Naive B cell (primary cell): ENCODE measurements around the gene YPEL2. TPM values are rescaled to one million over a fixed set of nuclear protein-coding genes. Genes with fewer than 3 reads are reported as not detected.

ENCODE experiments used
- ATAC-seq, 2 donors: fragments of 150-1000 bp; cut with Tn5 transposase; 2 replicates each; pipeline ENCODE4 v1.10.0; 2021; ENCODE audit warnings: low read depth in 2 of 2, mild to moderate bottlenecking in 2 of 2, moderate library complexity in 2 of 2
- DNase-seq: peaks from one replicate; pipeline ENCODE4 v3.0.0; 2022
- H3K27ac Mint-ChIP-seq, 6 donors: one replicate each; pipeline ENCODE4 v1.8.0; 2020 to 2022; ENCODE audit warnings: mild to moderate bottlenecking in 6 of 6, mixed read lengths in 6 of 6, moderate library complexity in 5 of 6, inconsistent platforms in 2 of 6
- H3K27me3 Mint-ChIP-seq, 3 donors: one replicate each; pipeline ENCODE4 v1.8.0; 2021 to 2022; ENCODE audit warnings: mixed read lengths in 3 of 3, mild to moderate bottlenecking in 1 of 3
- H3K36me3 Mint-ChIP-seq, 2 donors: one replicate each; pipeline ENCODE4 v1.8.0; 2020 to 2022; ENCODE audit warnings: mixed read lengths in 2 of 2, inconsistent platforms in 1 of 2, mild to moderate bottlenecking in 1 of 2
- H3K4me1 Mint-ChIP-seq, 3 donors: one replicate each; pipeline ENCODE4 v1.8.0; 2020 to 2022; ENCODE audit warnings: mixed read lengths in 3 of 3, inconsistent platforms in 1 of 3, mild to moderate bottlenecking in 1 of 3, moderate library complexity in 1 of 3
- H3K4me3 Mint-ChIP-seq, 8 donors: one replicate each; pipeline ENCODE4 v1.8.0; 2020 to 2022; ENCODE audit warnings: mild to moderate bottlenecking in 8 of 8, mixed read lengths in 8 of 8, moderate library complexity in 8 of 8, inconsistent platforms in 2 of 8
- H3K9me3 Mint-ChIP-seq, 7 donors: one replicate each; pipeline ENCODE4 v1.8.0; 2020 to 2022; ENCODE audit warnings: mixed read lengths in 7 of 7, mild to moderate bottlenecking in 5 of 7, inconsistent platforms in 2 of 7, moderate library complexity in 1 of 7
- polyA plus RNA-seq, 6 donors: library from polyadenylated mRNA; unstranded; fragments of 300-500 nt; fragmentation: Illumina TruSeq; gene quantifications; one replicate each; pipeline ENCODE4 v1.2.3, GENCODE V29; 2021; ENCODE audit warnings: low read depth in 6 of 6

YPEL2 gene
- polyA plus RNA-seq, 6 donors from 2014 or later, result 18.8 to 42.5 (median 32.3) TPM

DNA sequence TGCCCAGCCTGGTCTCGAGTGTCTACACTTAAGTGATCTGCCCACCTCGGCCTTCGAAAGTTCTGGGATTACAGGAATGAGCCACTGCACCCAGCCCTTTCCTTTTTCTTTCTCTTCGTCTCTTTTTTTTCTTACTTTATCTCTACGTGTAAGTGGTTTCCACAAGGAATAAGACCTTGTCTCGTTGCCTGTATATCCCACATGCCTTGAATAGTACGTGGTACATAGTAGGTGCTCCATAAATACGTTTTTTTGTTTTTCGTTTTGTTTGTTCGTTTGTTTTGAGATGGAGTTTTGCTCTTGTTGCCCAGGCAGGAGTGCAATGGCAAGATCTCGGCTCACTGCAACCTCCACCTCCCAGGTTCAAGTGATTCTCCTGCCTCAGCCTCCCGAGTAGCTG, 86.0 kb downstream of the YPEL2 start:
- Mint-ChIP-seq H3K36me3 (no peaks in the 10 kb centered on the region), H3K27me3 (no peaks in the 10 kb centered on the region), H3K4me1 (peaks cover 11 to 14% (median 13%) of the 10 kb centered on the region in 3 donors), H3K4me3 (no peak overlapping the region), H3K9me3 (no peaks in the 10 kb centered on the region), H3K27ac (no peak overlapping the region)
- ATAC-seq (no peak), DNase-seq (no peak)

GRCh38 chr17:59418732-59419166, 87.3 kb downstream of the YPEL2 start:
- DNase-seq (no peak), ATAC-seq (no peak)
- no peaks in the 10 kb centered on the region for H3K27me3 Mint-ChIP-seq
- H3K4me3 Mint-ChIP-seq, result no peak overlapping the region
- H3K4me1 Mint-ChIP-seq, result peaks cover under 1 to 5% (median 4%) of the 10 kb centered on the region in 3 donors
- H3K27ac Mint-ChIP-seq, result peak overlapping the region in 1 of 6 donors; percentile 47
- no peaks in the 10 kb centered on the region for H3K9me3 Mint-ChIP-seq
- no peaks in the 10 kb centered on the region for H3K36me3 Mint-ChIP-seq

GRCh38 chr17:59420901-59421300, 89.4 kb downstream of the YPEL2 start:
- H3K9me3 Mint-ChIP-seq, result no peaks in the 10 kb centered on the region

DNA sequence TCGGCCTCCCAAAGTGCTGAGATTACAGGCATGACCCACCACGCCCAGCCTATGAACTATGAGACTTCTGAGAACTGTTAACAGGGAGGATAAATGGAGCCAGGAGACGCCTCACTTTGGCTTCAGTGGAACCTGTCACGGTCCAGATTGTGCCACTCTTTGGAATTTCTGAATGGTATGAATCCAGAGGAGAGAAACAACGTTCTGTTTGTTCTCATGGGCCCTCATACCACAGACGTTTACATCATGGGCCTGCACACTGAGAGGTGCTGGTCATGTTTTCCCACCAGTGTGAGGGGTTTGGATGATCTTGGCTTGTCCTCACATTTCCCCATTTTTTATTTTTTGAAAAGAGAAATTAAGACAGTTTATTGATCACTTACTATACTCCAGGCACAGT, 90.3 kb downstream of the YPEL2 start:
- no peak overlapping the region for H3K4me3 Mint-ChIP-seq
- H3K27ac Mint-ChIP-seq, result no peak overlapping the region
- H3K4me1 Mint-ChIP-seq, result no peaks in the 10 kb centered on the region
- no peaks in the 10 kb centered on the region for H3K36me3 Mint-ChIP-seq
- no peaks in the 10 kb centered on the region for H3K27me3 Mint-ChIP-seq
- ATAC-seq (no peak), DNase-seq (no peak)
- H3K9me3 Mint-ChIP-seq, result no peaks in the 10 kb centered on the region

More at GRCh38 chr17:59420901-59421300, 89.4 kb downstream of the YPEL2 start:
- Mint-ChIP-seq H3K4me1 (peaks cover 0 to 4% (median 0%) of the 10 kb centered on the region in 3 donors), H3K27me3 (no peaks in the 10 kb centered on the region), H3K36me3 (no peaks in the 10 kb centered on the region), H3K27ac (no peak overlapping the region), H3K4me3 (no peak overlapping the region)
- ATAC-seq (no peak), DNase-seq (no peak)

GRCh38 chr17:59423137-59423724, 91.8 kb downstream of the YPEL2 start:
- no peaks in the 10 kb centered on the region for H3K27me3 Mint-ChIP-seq
- peak overlapping the region in 1 of 6 donors; percentile 11 for H3K27ac Mint-ChIP-seq
- H3K36me3 Mint-ChIP-seq, result no peaks in the 10 kb centered on the region
- DNase-seq, result no peak
- H3K4me3 Mint-ChIP-seq, result no peak overlapping the region
- no peaks in the 10 kb centered on the region for H3K9me3 Mint-ChIP-seq
- H3K4me1 Mint-ChIP-seq, result no peaks in the 10 kb centered on the region
- no peak for ATAC-seq

DNA sequence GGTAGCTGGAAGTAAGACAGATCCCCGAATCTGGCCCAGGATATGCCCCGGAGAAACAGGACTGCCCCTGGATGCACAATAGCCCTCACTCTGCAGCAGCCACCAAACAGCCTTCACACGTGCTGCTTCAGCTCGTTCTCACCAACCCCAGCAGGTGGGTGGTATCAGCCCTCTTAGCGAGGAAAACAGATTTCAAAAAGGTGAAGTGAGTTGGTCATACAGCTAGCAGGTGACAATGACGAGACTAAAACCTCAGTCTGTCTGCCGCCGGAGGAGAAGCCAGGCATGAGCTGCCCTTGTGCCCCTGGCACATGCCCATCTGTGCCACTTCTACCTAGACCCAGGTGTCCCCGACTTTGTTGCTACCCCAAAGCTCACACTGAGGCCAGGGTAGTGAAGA, 92.4 kb downstream of the YPEL2 start:
- Mint-ChIP-seq H3K4me3 (no peak overlapping the region), H3K4me1 (no peaks in the 10 kb centered on the region), H3K36me3 (no peaks in the 10 kb centered on the region), H3K27me3 (no peaks in the 10 kb centered on the region), H3K27ac (peak overlapping the region in 1 of 6 donors; percentile 11), H3K9me3 (no peaks in the 10 kb centered on the region)
- ATAC-seq (no peak), DNase-seq (no peak)

DNA sequence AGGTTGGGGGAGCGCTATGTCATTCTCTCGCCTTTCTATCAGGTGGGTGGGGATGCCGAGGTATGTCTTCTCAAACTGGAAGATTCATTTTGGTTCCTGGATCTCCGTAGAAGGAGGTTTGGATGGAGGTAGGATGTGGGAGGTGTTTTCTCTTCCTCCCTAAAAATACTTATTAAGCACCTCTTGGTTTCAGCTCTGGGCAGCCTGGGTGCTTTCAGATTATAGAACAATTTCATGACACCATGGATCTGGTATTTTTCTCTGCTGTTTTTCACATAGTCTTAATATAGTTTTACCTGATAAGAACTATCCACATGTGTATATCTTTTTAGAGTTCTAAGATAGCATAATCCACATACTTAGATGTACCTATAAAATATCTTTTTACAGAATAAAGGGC, 92.9 kb downstream of the YPEL2 start:
- peak overlapping the region in 2 of 6 donors; percentile 4 to 13 for H3K27ac Mint-ChIP-seq
- ATAC-seq, result no peak
- no peak overlapping the region for H3K4me3 Mint-ChIP-seq

GRCh38 chr17:59425085-59425931, 93.9 kb downstream of the YPEL2 start:
- Mint-ChIP-seq H3K27me3 (no peaks in the 10 kb centered on the region), H3K4me1 (no peaks in the 10 kb centered on the region), H3K27ac (peak overlapping the region in 3 of 6 donors; percentile 50 to 69 (median 59)), H3K9me3 (no peaks in the 10 kb centered on the region), H3K36me3 (no peaks in the 10 kb centered on the region), H3K4me3 (no peak overlapping the region)
- DNase-seq (no peak), ATAC-seq (no peak)

More for the DNA sequence above, 92.9 kb downstream of the YPEL2 start:
- Mint-ChIP-seq H3K36me3 (no peaks in the 10 kb centered on the region), H3K27me3 (no peaks in the 10 kb centered on the region), H3K4me1 (no peaks in the 10 kb centered on the region), H3K9me3 (no peaks in the 10 kb centered on the region)
- DNase-seq, result no peak

- Mint-ChIP-seq H3K4me3 (no peak overlapping the region), H3K27ac (peak overlapping the region in 1 of 6 donors; percentile 69)
Observed at GRCh38 chr17:59426031-59426430, 94.6 kb downstream of the YPEL2 start.

GRCh38 chr17:59427425-59427921, 96.0 kb downstream of the YPEL2 start:
- no peak for ATAC-seq
- Mint-ChIP-seq H3K27me3 (no peaks in the 10 kb centered on the region), H3K27ac (no peak overlapping the region), H3K4me1 (no peaks in the 10 kb centered on the region), H3K9me3 (peaks cover under 1 to 6% (median 3%) of the 10 kb centered on the region in 7 donors), H3K4me3 (no peak overlapping the region), H3K36me3 (peaks cover under 1 to 10% of the 10 kb centered on the region in 2 donors)
- DNase-seq, result no peak

More at GRCh38 chr17:59426031-59426430, 94.6 kb downstream of the YPEL2 start:
- DNase-seq (no peak), ATAC-seq (no peak)
- H3K9me3 Mint-ChIP-seq, result no peaks in the 10 kb centered on the region
- no peaks in the 10 kb centered on the region for H3K36me3 Mint-ChIP-seq
- H3K4me1 Mint-ChIP-seq, result no peaks in the 10 kb centered on the region
- H3K27me3 Mint-ChIP-seq, result no peaks in the 10 kb centered on the region

DNA sequence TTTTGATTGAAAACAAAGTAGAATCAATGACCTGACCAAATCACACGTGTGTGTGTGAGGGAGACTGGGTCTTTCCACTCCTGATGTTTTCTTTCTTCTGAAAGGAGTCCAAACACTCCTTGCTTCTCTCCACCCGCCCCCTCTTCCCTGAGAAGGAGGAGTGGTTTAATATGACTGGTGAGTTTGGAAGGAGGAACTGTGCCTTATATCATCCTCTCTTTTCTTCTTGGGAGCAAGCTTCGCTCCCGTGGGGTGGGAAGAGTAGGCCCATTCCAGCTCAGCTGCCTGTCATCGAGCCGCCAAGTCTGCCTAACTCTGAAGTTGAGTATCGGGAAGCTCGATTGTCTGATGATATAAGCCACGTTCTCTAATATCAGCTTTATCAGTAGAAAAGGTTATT, 96.5 kb downstream of the YPEL2 start:
- Mint-ChIP-seq H3K36me3 (peaks cover 4 to 15% of the 10 kb centered on the region in 2 donors), H3K4me1 (no peaks in the 10 kb centered on the region), H3K27me3 (no peaks in the 10 kb centered on the region), H3K9me3 (peaks cover 3 to 10% (median 7%) of the 10 kb centered on the region in 7 donors), H3K27ac (no peak overlapping the region), H3K4me3 (no peak overlapping the region)
- ATAC-seq (no peak), DNase-seq (no peak)

GRCh38 chr17:59428916-59429485, 97.5 kb downstream of the YPEL2 start:
- no peaks in the 10 kb centered on the region for H3K4me1 Mint-ChIP-seq
- H3K27ac Mint-ChIP-seq, result peak overlapping the region in 1 of 6 donors; percentile 54
- peaks cover 3 to 10% (median 7%) of the 10 kb centered on the region in 7 donors for H3K9me3 Mint-ChIP-seq
- H3K36me3 Mint-ChIP-seq, result peaks cover 4 to 16% of the 10 kb centered on the region in 2 donors
- no peaks in the 10 kb centered on the region for H3K27me3 Mint-ChIP-seq
- ATAC-seq (no peak), DNase-seq (no peak)
- no peak overlapping the region for H3K4me3 Mint-ChIP-seq

GRCh38 chr17:59431601-59432000, 100.1 kb downstream of the YPEL2 start:
- no peak for DNase-seq
- ATAC-seq, result no peak
- H3K36me3 Mint-ChIP-seq, result peaks cover 4 to 16% of the 10 kb centered on the region in 2 donors
- H3K4me3 Mint-ChIP-seq, result no peak overlapping the region
- H3K9me3 Mint-ChIP-seq, result peaks cover 3 to 10% (median 7%) of the 10 kb centered on the region in 7 donors
- H3K27me3 Mint-ChIP-seq, result no peaks in the 10 kb centered on the region
- H3K27ac Mint-ChIP-seq, result peak overlapping the region in 2 of 6 donors; percentile 3 to 52
- H3K4me1 Mint-ChIP-seq, result peaks cover 0 to 4% (median 0%) of the 10 kb centered on the region in 3 donors
